ENCODE data around the gene CH25H.
"Not testable (repeated sequence)": the region's sequence is repeated elsewhere in the genome, so short reads cannot be mapped to it uniquely, and the experiment has no call there.

Gene CH25H

GRCh38 chr10:89191301-89191700 is 15.8 kb downstream of the CH25H start:
- not testable (repeated sequence) for DNase-seq

- no peak for DNase-seq
Measured at GRCh38 chr10:89189211-89189734, 17.8 kb downstream of the CH25H start.

GRCh38 chr10:89185658-89186057 is 21.5 kb downstream of the CH25H start:
- DNase-seq = no peak

- DNase-seq = no peak
Measured at GRCh38 chr10:89184638-89185037, 22.5 kb downstream of the CH25H start.

- DNase-seq = no peak
Measured at GRCh38 chr10:89183571-89183970, 23.5 kb downstream of the CH25H start.

- no peak for DNase-seq
Measured at GRCh38 chr10:89182894-89183293, 24.2 kb downstream of the CH25H start.

GRCh38 chr10:89175816-89176215 is 31.3 kb downstream of the CH25H start:
- no peak for DNase-seq

GRCh38 chr10:89173075-89173474 is 34.0 kb downstream of the CH25H start:
- DNase-seq = no peak

GRCh38 chr10:89171996-89172395 is 35.1 kb downstream of the CH25H start:
- DNase-seq = no peak

GRCh38 chr10:89171263-89171872 is 35.7 kb downstream of the CH25H start:
- no peak for DNase-seq

GRCh38 chr10:89168354-89168900 is 38.7 kb downstream of the CH25H start:
- DNase-seq = not testable (repeated sequence)

- no peak for DNase-seq
Measured at GRCh38 chr10:89167915-89168314, 39.2 kb downstream of the CH25H start.

- no peak for DNase-seq
Measured at GRCh38 chr10:89165923-89166322, 41.2 kb downstream of the CH25H start.

- DNase-seq = no peak
Measured at GRCh38 chr10:89164920-89165319, 42.2 kb downstream of the CH25H start.

GRCh38 chr10:89164080-89164479 is 43.0 kb downstream of the CH25H start:
- DNase-seq = no peak

- no peak for DNase-seq
Measured at GRCh38 chr10:89163265-89163995, 43.7 kb downstream of the CH25H start.

GRCh38 chr10:89162596-89162995 is 44.5 kb downstream of the CH25H start:
- no peak for DNase-seq

- DNase-seq = no peak
Measured at GRCh38 chr10:89160339-89160738, 46.8 kb downstream of the CH25H start.

GRCh38 chr10:89159761-89160160 is 47.4 kb downstream of the CH25H start:
- DNase-seq = no peak

GRCh38 chr10:89159316-89159715 is 47.8 kb downstream of the CH25H start:
- DNase-seq = no peak

- no peak for DNase-seq
Measured at GRCh38 chr10:89158446-89158845, 48.7 kb downstream of the CH25H start.

GRCh38 chr10:89156161-89156835 is 50.8 kb downstream of the CH25H start:
- DNase-seq = no peak
